ENCODE measurements around the gene C1orf226. TPM values are rescaled to one million over a fixed set of nuclear protein-coding genes. Genes with fewer than 3 reads are reported as not detected.

Gene C1orf226
- total and polyA plus RNA-seq, 2 experiments from 2014 or later = 2.7 to 12.5 TPM

GRCh38 chr1:162367073-162367472, 14.5 kb upstream of the C1orf226 start:
- H3K4me1 ChIP-seq (ENCODE audit: insufficient read depth) = no peaks in the 10 kb centered on the region
- no peaks in the 10 kb centered on the region for H4K20me1 ChIP-seq (replicated peaks; ENCODE audit: insufficient read depth)
- no peak overlapping the region for H3K4me2 ChIP-seq
- TF ChIP-seq ETS1 (IDR thresholded peaks at IDR 0.05) (no peak), EZH2phosphoT487 (IDR thresholded peaks at IDR 0.05; ENCODE audit: unreplicated experiment) (no peak), REST (IDR thresholded peaks at IDR 0.05; ENCODE audit: unreplicated experiment) (no peak), EZH2 (IDR thresholded peaks at IDR 0.05; ENCODE audit: low read depth, unreplicated experiment) (no peak), STAT1 (IDR thresholded peaks at IDR 0.05; ENCODE audit: unreplicated experiment) (no peak), ZNF114 (CRISPR knock-in tag; IDR thresholded peaks at IDR 0.05) (no peak), POLR2AphosphoS5 (IDR thresholded peaks at IDR 0.05; ENCODE audit: low read depth) (no peak), JUNB (IDR thresholded peaks at IDR 0.05; ENCODE audit: unreplicated experiment) (no peak), CREB1 (CRISPR knock-in tag; IDR thresholded peaks at IDR 0.05; ENCODE audit: low read depth) (no peak), NANOG (IDR thresholded peaks at IDR 0.05; ENCODE audit: borderline replicate concordance) (no peak), ZNF331 (CRISPR knock-in tag; IDR thresholded peaks at IDR 0.05; ENCODE audit: low read depth) (no peak), ZNF462 (CRISPR knock-in tag; IDR thresholded peaks at IDR 0.05) (no peak)
- TF ChIP-seq, protein P1, sequence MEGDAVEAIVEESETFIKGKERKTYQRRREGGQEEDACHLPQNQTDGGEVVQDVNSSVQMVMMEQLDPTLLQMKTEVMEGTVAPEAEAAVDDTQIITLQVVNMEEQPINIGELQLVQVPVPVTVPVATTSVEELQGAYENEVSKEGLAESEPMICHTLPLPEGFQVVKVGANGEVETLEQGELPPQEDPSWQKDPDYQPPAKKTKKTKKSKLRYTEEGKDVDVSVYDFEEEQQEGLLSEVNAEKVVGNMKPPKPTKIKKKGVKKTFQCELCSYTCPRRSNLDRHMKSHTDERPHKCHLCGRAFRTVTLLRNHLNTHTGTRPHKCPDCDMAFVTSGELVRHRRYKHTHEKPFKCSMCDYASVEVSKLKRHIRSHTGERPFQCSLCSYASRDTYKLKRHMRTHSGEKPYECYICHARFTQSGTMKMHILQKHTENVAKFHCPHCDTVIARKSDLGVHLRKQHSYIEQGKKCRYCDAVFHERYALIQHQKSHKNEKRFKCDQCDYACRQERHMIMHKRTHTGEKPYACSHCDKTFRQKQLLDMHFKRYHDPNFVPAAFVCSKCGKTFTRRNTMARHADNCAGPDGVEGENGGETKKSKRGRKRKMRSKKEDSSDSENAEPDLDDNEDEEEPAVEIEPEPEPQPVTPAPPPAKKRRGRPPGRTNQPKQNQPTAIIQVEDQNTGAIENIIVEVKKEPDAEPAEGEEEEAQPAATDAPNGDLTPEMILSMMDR (conservative IDR thresholded peaks at IDR 0.05; ENCODE audit: low read depth in 2 of 2) = no peak
- peak; percentile 64 for ATAC-seq
- no peaks in the 10 kb centered on the region for H3K79me2 ChIP-seq (replicated peaks; ENCODE audit: insufficient read depth)
- Mint-ChIP-seq H3K27me3 (ENCODE audit: insufficient read depth, low read depth, poor library complexity) (peaks cover 14% of the 10 kb centered on the region), H3K9me3 (no peaks in the 10 kb centered on the region), H3K36me3 (ENCODE audit: low read depth) (peaks cover 17% of the 10 kb centered on the region; the same call in 2 of the 3 replicates), H3K27ac (no peak overlapping the region), H3K4me3 (no peak overlapping the region), H3K4me1 (peaks cover 6% of the 10 kb centered on the region)
- no peak for DNase-seq (ENCODE audit: low spot score)
- H3F3A ChIP-seq (replicated peaks; ENCODE audit: low read depth) = no peaks in the 10 kb centered on the region
- H2AFZ ChIP-seq = no peak overlapping the region
- H3K4me3 ChIP-seq = no peak overlapping the region
- H3K27ac ChIP-seq (ENCODE audit: low read depth) = no peak overlapping the region
- H3K36me3 ChIP-seq (ENCODE audit: insufficient read depth) = no peaks in the 10 kb centered on the region
- H3K27me3 ChIP-seq (ENCODE audit: insufficient read depth) = no peaks in the 10 kb centered on the region
- no peaks in the 10 kb centered on the region for H3K9me2 ChIP-seq (ENCODE audit: insufficient read depth)
